Ramos (cell line): ENCODE measurements around the gene ZNF610.

Source experiments
- in situ Hi-C: fragments of 300-500 bp; cut with MboI; formaldehyde crosslinking; loops from one replicate; pipeline ENCODE4 v1.14.3; 2022; ENCODE audit warnings: low sequenced_read_pairs; ENCODE audit not compliant: unreplicated experiment

ZNF610 gene

GRCh38 chr19:52397310-52398080 lies 61.5 kb downstream of the ZNF610 start, which contains the start of gene ZNF528:
Gene ZNF528 (plus strand): TSS chr19:52397849. CDS start chr19:52402014, 4,165 bp downstream.
- in situ Hi-C loops = no loop called here

- in situ Hi-C loops = no loop called here
Measured at GRCh38 chr19:52398081-52398441, 62.0 kb downstream of the ZNF610 start.

- in situ Hi-C loops = no loop called here
Measured at GRCh38 chr19:52410276-52410675, 74.2 kb downstream of the ZNF610 start.

GRCh38 chr19:52415711-52416110 lies 79.7 kb downstream of the ZNF610 start:
- in situ Hi-C loops = no loop called here
